GM23338 (cell line): Measurements from ENCODE around the gene CD247. TPM values are rescaled to one million over a fixed set of nuclear protein-coding genes. Genes with fewer than 3 reads are reported as not detected.

Experiments used
- ATAC-seq: fragments of 200-7000 bp; cut with Tn5 transposase; 3 replicates; pipeline ENCODE4 v1.9.1; 2020
- DNase-seq: peaks from one replicate; pipeline ENCODE4 v3.0.0-alpha.2; 2015; ENCODE audit warnings: low spot score
- H2AFZ ChIP-seq: fragments of 200-600 bp; sonication (generic); 2 replicates; pipeline ENCODE4 v1.8.0; 2016; ENCODE audit warnings: antibody characterized with exemption, mild to moderate bottlenecking, moderate library complexity
- H3F3A ChIP-seq: fragments of 200-600 bp; sonication (generic); replicated peaks from 2 replicates; pipeline ENCODE4 v1.8.0; 2017; ENCODE audit warnings: antibody characterized with exemption, mixed run types, low read depth
- H3K27ac ChIP-seq: fragments of 200-600 bp; sonication (generic); 2 replicates; pipeline ENCODE4 v1.6.1; 2016; ENCODE audit warnings: low read depth
- H3K27me3 ChIP-seq: fragments of 200-600 bp; sonication (generic); 2 replicates; pipeline ENCODE4 v1.8.0; 2016; ENCODE audit warnings: mild to moderate bottlenecking, mixed run types, moderate library complexity; ENCODE audit not compliant: insufficient read depth
- H3K36me3 ChIP-seq: fragments of 200-600 bp; sonication (generic); 2 replicates; pipeline ENCODE4 v1.8.0; 2016; ENCODE audit warnings: mild to moderate bottlenecking; ENCODE audit not compliant: insufficient read depth
- H3K4me1 ChIP-seq: fragments of 200-600 bp; sonication (generic); 2 replicates; pipeline ENCODE4 v1.8.0; 2016; ENCODE audit warnings: mild to moderate bottlenecking, moderate library complexity; ENCODE audit not compliant: insufficient read depth
- H3K4me2 ChIP-seq: fragments of 200-600 bp; sonication (generic); 2 replicates; pipeline ENCODE4 v1.7.1; 2017; ENCODE audit warnings: mixed run types
- H3K4me3 ChIP-seq: fragments of 200-600 bp; sonication (generic); 2 replicates; pipeline ENCODE4 v1.6.1; 2016; ENCODE audit warnings: mixed run types
- H3K79me2 ChIP-seq: fragments of 200-600 bp; sonication (generic); replicated peaks from 2 replicates; pipeline ENCODE4 v1.8.0; 2017; ENCODE audit warnings: mild to moderate bottlenecking; ENCODE audit not compliant: insufficient read depth
- H3K9me2 ChIP-seq: fragments of 200-600 bp; sonication (generic); 2 replicates; pipeline ENCODE4 v1.8.0; 2017; ENCODE audit not compliant: insufficient read depth
- H4K20me1 ChIP-seq: fragments of 200-600 bp; sonication (generic); replicated peaks from 2 replicates; pipeline ENCODE4 v1.8.0; 2017; ENCODE audit warnings: mild to moderate bottlenecking; ENCODE audit not compliant: insufficient read depth
- H3K27ac Mint-ChIP-seq: 2 replicates; pipeline ENCODE4 v1.8.0; 2020; ENCODE audit warnings: inconsistent platforms, mild to moderate bottlenecking, moderate library complexity, mixed read lengths
- H3K27me3 Mint-ChIP-seq: 3 replicates; pipeline ENCODE4 v1.8.0; 2022; ENCODE audit warnings: low read depth, mild to moderate bottlenecking, moderate library complexity, mixed read lengths, inconsistent platforms; ENCODE audit not compliant: insufficient read depth, poor library complexity
- H3K36me3 Mint-ChIP-seq: 3 replicates; pipeline ENCODE4 v1.8.0; 2021; ENCODE audit warnings: low read depth, mild to moderate bottlenecking, inconsistent platforms, moderate library complexity, mixed read lengths
- H3K4me1 Mint-ChIP-seq: 3 replicates; pipeline ENCODE4 v1.8.0; 2020; ENCODE audit warnings: mild to moderate bottlenecking, inconsistent platforms, mixed read lengths
- H3K4me3 Mint-ChIP-seq: 3 replicates; pipeline ENCODE4 v1.8.0; 2021; ENCODE audit warnings: moderate library complexity, mild to moderate bottlenecking, inconsistent platforms, mixed read lengths
- H3K9me3 Mint-ChIP-seq: 3 replicates; pipeline ENCODE4 v1.8.0; 2020; ENCODE audit warnings: moderate library complexity, mild to moderate bottlenecking, inconsistent platforms, mixed read lengths
- CREB1 ChIP-seq: fragments of 250-450 bp; sonication (Bioruptor Pico); IDR thresholded peaks from 2 replicates; pipeline ENCODE4 v1.5.0; 2020; ENCODE audit warnings: low read depth, mild to moderate bottlenecking, moderate library complexity
- CTCF ChIP-seq, 2 experiments: fragments of 200-600 bp in 1 of 2; sonication (generic) in 1 of 2; conservative IDR thresholded peaks; 2 replicates each; pipeline versions ENCODE4 v1.5.1 to v1.6.1; 2016 to 2017; ENCODE audit warnings: antibody characterized with exemption in 2 of 2, low read depth in 2 of 2, mild to moderate bottlenecking in 2 of 2, moderate library complexity in 1 of 2
- NANOG ChIP-seq: IDR thresholded peaks from 2 replicates; pipeline ENCODE4 v1.6.1; 2016; ENCODE audit warnings: antibody characterized with exemption, borderline replicate concordance
- POLR2AphosphoS5 ChIP-seq: IDR thresholded peaks from 2 replicates; pipeline ENCODE4 v1.6.1; 2016; ENCODE audit warnings: antibody characterized with exemption, low read depth
- ZNF114 ChIP-seq: fragments of 250-450 bp; sonication (Bioruptor Pico); IDR thresholded peaks from 2 replicates; pipeline ENCODE4 v1.5.0; 2020; ENCODE audit warnings: mild to moderate bottlenecking, moderate library complexity
- ZNF331 ChIP-seq: fragments of 250-450 bp; sonication (Bioruptor Pico); IDR thresholded peaks from 2 replicates; pipeline ENCODE4 v1.5.0; 2020; ENCODE audit warnings: low read depth, mild to moderate bottlenecking, moderate library complexity
- ZNF462 ChIP-seq: fragments of 250-450 bp; sonication (Bioruptor Pico); IDR thresholded peaks from 2 replicates; pipeline ENCODE4 v1.5.0; 2020; ENCODE audit warnings: mild to moderate bottlenecking, moderate library complexity
- polyA plus RNA-seq: library from polyadenylated mRNA; unstranded; fragments of >200 nt; fragmentation: Nextera tagmentation; extraction: Ambion mirVana; gene quantifications from 2 replicates; pipeline ENCODE4 v1.2.1, GENCODE V29; 2016
- total RNA-seq: library from RNA; depleted of rRNA; stranded (reverse); fragments of >200 nt; shearing (Covaris generic); gene quantifications from 2 replicates; pipeline ENCODE4 v1.2.3, GENCODE V29; 2014

Gene CD247
- total and polyA plus RNA-seq, 2 experiments from 2014 or later = 1.2 to 1.4 TPM

GRCh38 chr1:167431261-167431908, 86.9 kb downstream of the CD247 start (continued):
- TF ChIP-seq ZNF331 (CRISPR knock-in tag) (no peak), POLR2AphosphoS5 (no peak), ZNF462 (CRISPR knock-in tag) (no peak)

- peaks cover 66% of the 10 kb centered on the region for H3K4me1 Mint-ChIP-seq
- H3K4me2 ChIP-seq = peak overlapping the region; percentile 5
- H3K27me3 Mint-ChIP-seq = peaks cover 12% of the 10 kb centered on the region
- H2AFZ ChIP-seq = no peak overlapping the region
- peak; percentile 34 for ATAC-seq
- no peak overlapping the region for H3K4me3 ChIP-seq
- H3F3A ChIP-seq = peaks cover 9% of the 10 kb centered on the region; the same call in 1 of the 2 replicates
- H3K79me2 ChIP-seq = no peaks in the 10 kb centered on the region
- no peaks in the 10 kb centered on the region for H3K36me3 Mint-ChIP-seq
- H3K27me3 ChIP-seq = no peaks in the 10 kb centered on the region
- peak overlapping the region; percentile 33; the same call in 1 of the 3 replicates for H3K4me3 Mint-ChIP-seq
- no peaks in the 10 kb centered on the region; the same call in 1 of the 2 replicates for H3K9me2 ChIP-seq
- no peaks in the 10 kb centered on the region for H3K9me3 Mint-ChIP-seq
- H3K36me3 ChIP-seq = no peaks in the 10 kb centered on the region
- DNase-seq = no peak
- H3K4me1 ChIP-seq = peaks cover 52% of the 10 kb centered on the region
- no peaks in the 10 kb centered on the region for H4K20me1 ChIP-seq
- H3K27ac ChIP-seq = peak overlapping the region; percentile 35
- H3K27ac Mint-ChIP-seq = peak overlapping the region; percentile 92
- TF ChIP-seq CTCF (conservative IDR thresholded peaks at IDR 0.05; ENCODE audit: low read depth in 2 of 2) = no peak
- no peak for TF ChIP-seq ZNF114
- no peak for TF ChIP-seq NANOG
- no peak for TF ChIP-seq ZNF462 (CRISPR knock-in tag)
- TF ChIP-seq CREB1 (CRISPR knock-in tag) = no peak
- no peak for TF ChIP-seq ZNF331 (CRISPR knock-in tag)
Measured at GRCh38 chr1:167430849-167431242, 87.5 kb downstream of the CD247 start.
